Type B pancreatic cell (in vitro differentiated cells): Measurements from ENCODE around the gene CUL1. TPM values are rescaled to one million over a fixed set of nuclear protein-coding genes. Genes with fewer than 3 reads are reported as not detected.
"Not testable (repeated sequence)": the region's sequence is repeated elsewhere in the genome, so short reads cannot be mapped to it uniquely, and the experiment has no call there.

Experiments used
- DNase-seq: peaks from one replicate; pipeline ENCODE4 v3.0.0; 2021; ENCODE audit warnings: mixed read lengths; ENCODE audit not compliant: unreplicated experiment; ENCODE audit errors: extremely low spot score
- H3K27ac Mint-ChIP-seq: 2 replicates; pipeline ENCODE4 v1.8.0; 2021; ENCODE audit warnings: mild to moderate bottlenecking, mixed read lengths
- H3K27me3 Mint-ChIP-seq: 2 replicates; pipeline ENCODE4 v1.8.0; 2021; ENCODE audit warnings: mixed read lengths
- H3K36me3 Mint-ChIP-seq: 2 replicates; pipeline ENCODE4 v1.8.0; 2021; ENCODE audit warnings: mixed read lengths
- H3K4me1 Mint-ChIP-seq: one replicate; pipeline ENCODE4 v1.8.0; 2021; ENCODE audit warnings: mixed read lengths; ENCODE audit not compliant: unreplicated experiment
- H3K4me3 Mint-ChIP-seq: 2 replicates; pipeline ENCODE4 v1.8.0; 2021; ENCODE audit warnings: mild to moderate bottlenecking, mixed read lengths
- H3K9me3 Mint-ChIP-seq: 2 replicates; pipeline ENCODE4 v1.8.0; 2021; ENCODE audit warnings: mixed read lengths
- CTCF ChIP-seq: fragments of 200-600 bp; sonication (generic); conservative IDR thresholded peaks from 2 replicates; pipeline ENCODE4 v1.5.0; 2021; ENCODE audit warnings: antibody characterized with exemption, mild to moderate bottlenecking
- total RNA-seq: library from RNA; stranded (reverse); gene quantifications from 2 replicates; pipeline ENCODE4 v1.2.1, GENCODE V29; 2021; ENCODE audit warnings: low replicate concordance

Gene CUL1
- total RNA-seq, 1 donor from 2014 or later = 57.3 TPM

DNA sequence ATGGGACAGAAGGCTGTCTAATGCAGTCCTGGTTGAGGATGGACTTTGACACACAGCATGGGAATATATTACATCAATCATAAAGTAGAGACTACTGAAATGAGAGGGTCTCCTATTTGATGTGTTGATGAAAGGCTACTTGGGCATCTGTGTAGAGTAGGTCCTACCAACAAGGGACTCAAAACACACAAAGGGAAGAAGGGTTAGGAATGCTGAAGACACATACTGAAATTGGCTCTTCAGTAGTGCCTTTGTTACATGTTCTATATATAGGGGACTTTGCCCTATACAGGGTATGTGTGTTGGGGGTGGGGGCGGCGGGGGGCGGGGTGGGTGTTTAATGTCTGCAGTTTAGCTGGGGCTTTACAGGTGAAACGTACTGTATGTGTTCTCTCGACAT, 7.7 kb downstream of the CUL1 start:
- Mint-ChIP-seq H3K27ac (peak overlapping the region; percentile 10), H3K27me3 (no peaks in the 10 kb centered on the region), H3K36me3 (no peaks in the 10 kb centered on the region), H3K4me3 (no peak overlapping the region), H3K4me1 (peaks cover 54% of the 10 kb centered on the region), H3K9me3 (no peaks in the 10 kb centered on the region)
- DNase-seq = no peak
- no peak for TF ChIP-seq CTCF

DNA sequence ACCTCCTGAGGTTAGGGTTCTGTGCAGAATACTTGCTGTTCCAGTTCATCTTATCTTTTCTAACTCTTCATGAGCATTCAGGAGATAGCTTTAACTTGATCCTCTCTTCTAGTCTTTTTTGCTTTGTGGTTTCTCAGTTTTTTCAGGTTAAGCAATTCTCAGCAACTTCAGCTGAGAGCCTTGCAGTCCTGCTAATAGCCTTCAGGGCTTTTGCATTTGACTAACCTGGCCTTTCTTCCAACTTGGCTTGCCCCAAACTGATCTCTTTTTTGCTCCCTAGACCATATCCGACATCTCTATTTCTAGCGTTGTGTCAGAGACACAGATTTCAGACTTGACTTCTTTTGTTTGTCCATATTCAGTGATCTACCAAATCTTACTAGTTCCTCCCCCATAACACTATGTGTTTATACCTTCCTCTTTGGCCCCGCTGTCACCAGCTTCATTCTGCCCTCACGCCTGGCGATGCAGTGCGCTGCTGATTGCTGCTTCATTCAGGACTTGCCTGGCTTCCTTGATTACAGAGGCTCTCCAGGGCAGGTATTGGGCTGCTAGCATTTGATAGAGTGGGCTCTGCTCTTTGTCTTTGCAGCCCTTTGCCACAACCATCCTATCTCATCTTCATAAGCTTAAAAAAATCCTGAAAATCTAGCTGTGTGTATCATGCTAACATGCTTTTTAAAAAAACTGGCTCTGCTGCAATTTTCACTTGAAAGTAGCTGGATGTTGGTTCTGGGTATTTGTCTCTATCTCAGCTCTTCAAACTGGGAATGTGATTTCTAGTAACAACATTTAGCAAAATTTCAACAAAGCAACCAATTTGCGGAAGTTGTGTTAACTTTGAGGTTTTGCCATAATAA, 9.6 kb downstream of the CUL1 start:
- peak overlapping the region; percentile 67 for H3K27ac Mint-ChIP-seq
- H3K36me3 Mint-ChIP-seq = peaks cover 4% of the 10 kb centered on the region
- no peaks in the 10 kb centered on the region for H3K9me3 Mint-ChIP-seq
- peak overlapping the region; percentile 57 for H3K4me3 Mint-ChIP-seq
- H3K27me3 Mint-ChIP-seq = no peaks in the 10 kb centered on the region
- H3K4me1 Mint-ChIP-seq = peaks cover 56% of the 10 kb centered on the region
- TF ChIP-seq CTCF = no peak
- DNase-seq = no peak

DNA sequence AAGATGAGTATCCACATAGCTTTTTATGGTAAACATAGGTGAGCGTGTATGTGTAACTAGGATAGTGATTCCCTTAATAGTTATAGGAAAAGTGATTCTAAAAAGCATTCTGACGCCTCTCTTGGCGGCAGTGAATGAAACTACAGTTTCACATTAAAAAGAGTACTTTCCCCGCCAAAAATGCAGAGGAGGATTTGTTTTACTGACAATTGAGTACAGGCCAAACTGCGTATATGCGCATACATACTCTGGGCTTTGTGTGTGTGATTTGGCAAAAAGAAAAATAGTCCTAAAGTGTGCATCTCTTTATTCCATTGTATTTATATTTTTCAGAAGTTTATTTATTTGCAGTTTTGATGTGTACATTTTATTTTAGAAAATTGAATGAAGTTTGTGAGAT, 10.3 kb downstream of the CUL1 start:
- Mint-ChIP-seq H3K4me3 (no peak overlapping the region), H3K4me1 (peaks cover 56% of the 10 kb centered on the region)

DNA sequence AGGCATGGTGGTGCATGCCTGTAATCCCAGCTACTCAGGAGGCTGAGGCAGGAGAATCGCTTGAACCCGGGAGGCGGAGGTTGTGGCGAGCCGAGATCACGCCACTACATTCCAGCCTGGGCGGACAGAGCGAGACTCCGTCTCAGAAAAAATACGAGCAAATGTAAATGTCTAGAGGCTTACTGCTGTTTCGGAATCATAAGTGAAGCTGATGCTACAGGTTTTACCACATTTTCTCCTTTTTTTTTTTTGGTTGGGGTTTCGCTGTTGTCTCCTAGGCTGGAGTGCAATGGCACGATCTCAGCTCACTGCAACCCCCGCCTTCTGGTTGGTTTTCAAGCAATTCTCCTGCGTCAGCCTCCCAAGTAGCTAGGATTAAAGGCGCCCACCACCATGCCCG, 11.7 kb downstream of the CUL1 start:
- DNase-seq, H3K4me3 Mint-ChIP-seq, H3K27me3 Mint-ChIP-seq, H3K9me3 Mint-ChIP-seq: not testable (repeated sequence)
- H3K36me3 Mint-ChIP-seq = peaks cover 17% of the 10 kb centered on the region
- H3K27ac Mint-ChIP-seq = peak overlapping the region; percentile 60
- H3K4me1 Mint-ChIP-seq = peaks cover 51% of the 10 kb centered on the region

More for the DNA sequence above, 10.3 kb downstream of the CUL1 start:
- Mint-ChIP-seq H3K27me3 (no peaks in the 10 kb centered on the region), H3K36me3 (peaks cover 6% of the 10 kb centered on the region), H3K27ac (peak overlapping the region; percentile 67), H3K9me3 (no peaks in the 10 kb centered on the region)
- DNase-seq = no peak
- TF ChIP-seq CTCF = no peak

- no peak for DNase-seq
- Mint-ChIP-seq H3K27ac (peak overlapping the region; percentile 50), H3K27me3 (no peaks in the 10 kb centered on the region), H3K9me3 (no peaks in the 10 kb centered on the region), H3K4me1 (peaks cover 44% of the 10 kb centered on the region), H3K4me3 (no peak overlapping the region), H3K36me3 (peaks cover 24% of the 10 kb centered on the region)
- TF ChIP-seq CTCF = no peak
These were observed 12.7 kb downstream of the CUL1 start for GRCh38 chr7:148711191-148712102.
